NOMO-1 (cell line): Measurements from ENCODE around the gene ACAP2.
"Not testable (repeated sequence)": the region's sequence is repeated elsewhere in the genome, so short reads cannot be mapped to it uniquely, and the experiment has no call there.

Source experiments
- DNase-seq, 2 experiments: peaks; one replicate each; lab custom pipeline; 2025; ENCODE audit not compliant: unreplicated experiment in 2 of 2; lab: John Stamatoyannopoulos, UW

Gene ACAP2

DNA sequence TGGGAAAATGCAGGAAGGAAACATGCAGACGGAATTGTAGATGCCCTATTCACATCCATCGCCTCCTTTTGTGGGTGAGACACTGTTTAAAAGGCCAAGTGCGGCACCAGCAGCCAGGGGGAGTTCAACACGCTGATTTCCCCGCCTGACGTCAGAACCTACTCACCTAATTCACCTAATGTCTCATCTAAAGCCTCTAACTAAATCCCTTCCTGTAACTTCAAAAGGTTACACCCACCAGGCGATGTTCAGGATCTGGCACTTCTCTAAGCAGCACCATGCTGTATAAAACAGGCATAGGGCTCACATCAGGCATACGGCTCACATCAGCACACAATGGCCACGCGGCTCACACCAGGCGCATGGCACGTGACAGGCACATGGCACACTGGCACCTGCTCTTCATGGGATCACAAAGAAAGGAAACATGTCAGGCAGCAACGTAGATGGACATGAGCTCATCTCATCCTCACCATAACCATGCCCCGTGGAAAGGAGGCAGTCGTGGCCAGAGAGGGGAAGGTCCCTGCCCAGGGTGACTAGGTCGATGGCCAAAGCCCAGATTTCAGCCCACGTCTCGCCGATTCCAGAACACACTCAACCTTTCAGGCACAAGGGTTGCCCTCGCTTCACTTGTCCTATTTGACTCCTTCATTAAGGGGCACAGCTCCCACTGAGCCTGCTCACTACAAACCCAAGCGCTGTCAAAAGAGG, 193.6 kb downstream of the ACAP2 start:
- DNase-seq: no peak

DNA sequence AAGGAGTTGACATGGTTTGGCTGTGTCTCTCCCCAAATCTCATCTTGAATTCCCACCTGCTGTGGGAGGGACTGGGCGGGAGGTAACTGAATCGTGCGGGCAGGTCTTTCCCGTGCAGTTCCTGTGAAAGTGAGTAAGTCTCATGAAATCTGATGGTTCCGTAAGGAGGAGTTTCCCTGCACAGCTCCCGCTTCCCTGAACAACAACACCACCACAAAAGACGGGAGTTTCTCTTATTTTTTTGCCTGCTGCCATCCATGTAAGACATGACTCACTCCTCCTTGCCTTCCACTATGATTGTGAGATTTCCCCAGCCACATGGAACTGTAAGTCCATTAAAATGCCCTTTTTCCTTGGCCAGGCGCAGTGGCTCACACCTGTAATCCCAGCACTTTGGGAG, 194.5 kb downstream of the ACAP2 start:
- DNase-seq: no peak

DNA sequence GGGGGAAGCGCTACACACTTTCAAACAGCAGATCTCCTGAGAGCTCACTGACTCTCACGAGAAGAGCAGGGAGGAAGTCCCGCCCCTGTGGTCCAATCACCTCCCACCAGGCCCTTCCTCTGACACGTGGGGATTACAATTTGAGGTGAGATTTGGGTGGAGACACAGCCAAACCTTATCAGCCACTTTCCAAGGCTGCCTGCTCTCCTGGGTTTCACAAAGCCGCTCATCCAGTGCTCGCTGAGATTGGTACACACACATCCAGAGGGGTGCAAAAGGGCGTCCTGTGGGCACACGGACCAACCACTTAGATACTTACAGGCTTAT, 195.0 kb downstream of the ACAP2 start:
- DNase-seq: no peak

DNA sequence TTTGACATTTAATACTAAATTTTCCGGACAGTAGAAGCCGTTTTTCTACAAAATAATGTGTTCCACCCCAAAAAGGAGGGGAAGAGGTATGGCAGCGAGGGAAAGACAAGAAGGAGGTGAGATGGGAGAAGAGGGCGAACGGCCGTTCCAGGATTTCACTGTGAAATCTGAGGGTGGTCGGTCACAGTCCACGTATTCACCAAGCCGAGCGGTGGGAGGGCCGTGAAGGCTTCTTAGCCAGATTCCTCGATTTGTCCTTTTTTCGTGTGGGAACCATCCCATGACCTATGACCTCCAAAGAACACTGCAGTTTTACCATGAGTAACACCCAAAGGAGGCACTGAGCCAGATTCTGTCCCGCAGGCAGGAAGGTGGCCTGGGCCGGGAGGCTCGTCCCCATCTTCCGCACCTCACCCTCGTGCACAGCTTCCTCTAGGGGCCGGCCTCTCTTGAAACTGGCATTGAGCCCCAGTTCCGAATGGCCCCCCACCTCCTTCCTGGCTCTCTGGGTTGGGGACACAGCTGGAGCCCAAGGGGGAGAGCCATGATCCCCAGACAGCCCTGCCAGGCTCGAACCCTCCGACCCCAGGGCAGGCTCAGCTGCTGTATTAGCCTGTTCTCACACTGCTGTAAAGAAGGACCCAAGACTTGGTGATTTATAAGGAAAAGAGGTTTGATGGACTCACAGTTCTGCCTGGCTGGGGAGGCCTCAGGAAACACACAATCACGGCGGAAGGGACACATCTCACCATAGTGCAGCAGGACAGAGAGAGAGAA, 195.5 kb downstream of the ACAP2 start:
- DNase-seq: no peak

DNA sequence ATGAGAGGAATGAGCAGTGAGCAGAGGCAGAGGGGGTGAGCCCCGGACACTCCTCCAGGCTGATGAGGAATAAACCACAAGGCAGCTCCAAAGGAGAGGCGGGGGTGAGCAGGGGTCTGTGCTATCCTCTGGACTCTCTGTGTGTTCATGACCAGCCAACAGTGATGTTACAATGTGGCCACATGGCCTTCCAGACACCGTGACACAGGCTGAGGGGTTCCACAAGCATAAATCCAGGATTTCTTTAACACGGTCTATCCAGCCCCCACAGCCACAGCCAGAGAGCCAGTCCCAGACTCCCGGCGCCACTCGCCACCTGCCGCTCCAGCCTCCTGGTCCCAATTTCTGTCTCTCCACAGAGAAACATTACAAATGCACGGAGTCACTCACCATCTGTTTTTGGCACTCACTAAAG, 196.2 kb downstream of the ACAP2 start:
- DNase-seq: no peak

DNA sequence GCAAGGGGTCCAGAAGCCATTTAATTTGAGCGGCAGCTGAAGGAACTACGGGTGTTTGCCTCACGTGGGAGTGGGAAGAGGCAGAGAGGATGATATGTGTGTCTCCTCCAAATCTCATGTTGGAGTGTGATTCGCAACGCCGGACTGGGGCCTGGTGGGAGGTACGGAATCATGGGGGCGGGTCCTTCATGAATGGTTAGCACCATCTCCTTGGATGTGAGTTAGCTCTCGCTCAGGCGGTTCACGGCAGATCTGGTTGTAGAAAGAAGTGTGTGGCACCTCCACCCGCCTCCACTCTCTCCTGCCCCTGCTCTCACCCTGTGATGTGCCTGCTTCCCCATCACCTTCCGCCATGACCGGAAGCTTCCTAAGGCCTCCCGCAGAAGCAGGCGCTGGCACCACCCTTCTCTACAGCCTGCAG, 197.3 kb downstream of the ACAP2 start:
- DNase-seq: no peak

DNA sequence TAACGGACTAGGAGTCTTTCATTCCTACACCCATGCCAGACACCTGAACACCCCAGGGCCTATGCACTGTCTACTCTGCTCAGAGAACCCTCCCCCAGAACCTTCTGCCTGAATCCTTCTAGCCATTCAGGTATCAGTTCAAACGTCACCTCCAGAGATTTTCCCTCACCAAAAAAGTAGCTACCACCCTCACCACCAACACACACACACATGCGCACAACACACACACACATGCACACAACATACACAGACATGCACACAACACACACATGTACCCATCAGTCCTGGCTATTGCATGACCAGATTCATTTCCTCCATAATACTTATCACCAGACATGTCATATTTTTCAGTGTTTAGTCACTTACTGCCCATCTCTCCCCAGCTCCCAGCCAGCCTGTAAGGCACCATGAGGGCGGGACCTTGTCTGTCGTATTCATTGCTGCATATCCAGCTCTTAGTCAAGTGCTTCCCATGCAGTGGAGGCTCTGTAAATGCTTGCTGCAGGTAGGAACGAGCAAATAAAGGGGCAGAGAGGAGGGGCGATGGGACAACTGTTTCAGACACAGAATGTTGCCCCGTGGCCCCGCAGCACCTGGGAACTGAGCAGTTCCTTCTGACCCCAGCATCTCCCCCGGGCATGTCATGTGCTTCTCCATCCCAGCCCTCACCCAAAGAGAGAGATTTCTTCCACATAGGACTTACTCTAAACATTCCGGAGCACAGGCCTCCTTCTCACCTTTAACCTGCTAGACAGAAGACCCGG, 201.0 kb downstream of the ACAP2 start:
- DNase-seq: no peak

DNA sequence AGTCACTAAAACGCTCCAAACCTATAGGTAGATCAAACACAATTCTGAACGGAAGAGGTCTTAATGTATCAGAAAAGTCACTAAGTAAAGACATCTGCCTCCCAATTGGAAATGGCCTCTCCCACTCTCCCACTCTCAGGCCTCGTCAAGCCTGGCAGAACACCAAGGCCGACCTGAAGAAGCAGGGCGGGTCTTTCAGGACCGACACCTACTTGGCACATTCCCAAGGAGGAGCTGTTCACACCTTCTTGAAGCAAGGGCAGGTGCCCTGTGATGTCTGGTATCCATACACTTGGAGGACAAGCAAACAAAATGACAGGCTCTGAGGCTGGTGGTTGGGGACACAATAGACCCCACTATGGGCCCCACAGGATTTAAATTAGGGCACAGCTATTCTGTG, 201.9 kb downstream of the ACAP2 start:
- no peak for DNase-seq

DNA sequence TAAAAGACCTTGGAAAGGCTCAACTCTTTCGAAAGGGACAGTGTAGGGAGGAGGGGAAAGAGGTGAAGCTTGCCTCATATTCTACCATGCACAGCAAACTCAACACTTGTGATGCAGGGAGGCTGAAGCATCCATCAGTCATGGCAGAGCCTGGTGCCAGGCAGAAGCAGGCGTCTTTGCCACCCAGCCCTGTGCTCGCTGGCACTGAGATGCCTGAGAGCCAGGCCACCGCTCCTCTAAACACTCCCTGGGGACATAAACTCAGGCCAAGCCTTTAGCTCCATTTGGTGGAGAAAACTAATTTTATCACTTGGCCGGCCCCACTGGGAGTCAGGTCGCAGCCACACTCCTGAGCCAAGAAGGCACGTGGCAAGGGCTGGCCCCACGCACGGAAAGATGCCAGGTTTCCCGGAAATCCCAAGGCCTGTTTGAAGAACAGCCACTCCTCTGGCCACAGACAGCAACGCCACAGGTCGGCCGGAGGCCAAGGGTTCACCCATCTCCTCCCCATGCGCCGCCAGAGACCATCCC, 202.6 kb downstream of the ACAP2 start:
- no peak for DNase-seq

DNA sequence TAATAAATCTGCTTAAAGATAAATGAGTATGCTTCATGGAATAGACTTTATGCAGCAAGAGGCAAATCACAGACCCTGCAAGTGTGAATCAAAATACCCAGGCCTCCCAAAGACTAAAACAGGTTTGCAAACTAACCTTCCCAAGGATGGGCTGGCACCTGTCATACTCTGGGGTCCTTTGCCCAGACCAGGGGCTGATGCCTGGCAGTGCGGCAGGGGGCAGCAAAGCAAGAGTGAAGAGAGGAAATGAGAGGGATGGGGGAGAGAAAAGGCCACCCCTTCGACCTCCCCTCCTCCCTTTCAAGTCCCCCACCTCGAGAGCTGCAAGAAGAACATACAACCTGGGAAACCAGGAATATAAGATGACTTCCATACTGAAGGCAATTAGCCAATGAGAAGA, 203.7 kb downstream of the ACAP2 start:
- no peak for DNase-seq

DNA sequence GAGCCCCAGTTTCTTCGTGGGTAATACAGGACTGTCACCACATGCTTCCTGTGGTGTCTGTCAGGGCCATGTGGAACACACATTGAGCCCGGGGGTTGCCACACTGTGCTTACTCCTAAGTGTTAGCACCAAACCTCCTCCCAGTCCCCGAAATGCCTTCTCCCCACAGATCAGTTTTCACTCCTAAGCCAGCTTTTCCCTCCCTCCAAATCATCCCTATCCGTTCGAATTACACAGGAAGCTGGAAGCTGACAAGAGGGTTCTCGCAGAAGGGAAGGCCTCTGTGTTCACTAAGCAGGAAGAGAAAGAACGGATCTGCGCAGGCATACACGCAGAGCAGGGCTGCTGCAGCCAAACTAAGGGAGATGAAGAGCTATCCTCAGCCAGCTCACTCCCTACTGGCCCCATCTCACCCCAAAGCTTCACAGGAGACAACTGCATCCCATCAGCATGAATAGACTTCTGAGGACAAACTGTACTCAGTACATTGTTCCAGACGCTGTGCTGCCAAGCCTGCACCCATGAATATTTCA, 204.2 kb downstream of the ACAP2 start:
- no peak for DNase-seq

DNA sequence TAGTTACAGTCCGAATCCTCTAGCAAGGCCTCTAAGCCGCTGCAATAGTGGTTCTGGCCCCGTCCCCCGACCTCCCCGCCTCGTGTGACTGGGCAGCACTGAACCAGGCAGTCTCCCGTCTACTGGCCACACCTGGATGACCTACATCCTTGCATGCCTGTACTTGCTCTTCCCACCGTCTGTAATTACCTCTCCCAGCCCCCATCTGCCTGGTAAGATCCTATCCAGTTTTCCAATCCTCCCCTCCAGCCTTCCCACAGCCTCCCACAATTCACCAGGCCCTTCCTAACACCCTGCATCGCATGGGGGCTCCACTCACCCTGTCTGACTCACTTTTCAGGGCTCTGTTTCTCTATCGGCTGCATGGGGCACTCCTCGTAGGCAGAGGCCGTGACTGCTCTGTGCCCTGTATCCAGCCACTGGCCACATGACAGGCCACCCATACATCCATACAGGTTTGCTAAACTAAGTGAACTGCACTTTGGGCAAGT, 204.7 kb downstream of the ACAP2 start:
- DNase-seq: no peak

DNA sequence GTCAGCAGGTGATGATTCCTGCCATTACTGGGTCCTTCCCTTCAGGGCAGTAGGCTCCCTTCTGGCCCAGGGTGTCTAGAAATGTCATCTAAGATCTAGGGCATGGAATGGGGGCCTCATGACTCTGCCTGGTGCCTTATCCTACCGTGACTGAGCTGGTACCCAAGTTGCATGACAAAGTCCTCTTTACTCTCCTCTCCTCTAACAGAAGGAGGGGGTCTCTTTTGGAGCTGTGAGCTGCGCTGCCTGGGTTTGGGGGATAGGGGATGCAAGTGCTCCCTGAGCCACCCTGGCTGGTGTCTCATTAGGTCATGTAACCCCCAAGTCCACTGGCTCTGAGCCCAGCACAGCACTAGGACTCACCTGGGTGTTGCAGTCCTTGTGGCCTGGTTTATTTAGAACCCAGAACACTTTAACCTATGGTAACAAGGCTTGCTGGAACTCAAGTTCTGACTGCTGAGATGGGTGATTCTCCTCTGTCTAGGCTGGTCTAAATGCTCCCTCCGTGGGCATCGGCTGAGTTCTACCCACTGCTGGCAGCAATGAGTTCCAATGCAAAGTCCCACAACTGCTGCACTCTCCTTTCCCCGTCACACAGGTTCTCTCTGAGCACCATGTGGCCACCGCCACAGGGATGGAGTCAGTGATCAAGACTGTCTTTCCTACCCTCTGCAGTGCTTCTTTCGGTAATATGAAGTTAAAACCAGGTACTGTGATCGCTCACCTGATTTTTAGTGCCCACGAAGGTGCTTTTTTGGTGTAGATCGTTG, 205.8 kb downstream of the ACAP2 start:
- no peak for DNase-seq

DNA sequence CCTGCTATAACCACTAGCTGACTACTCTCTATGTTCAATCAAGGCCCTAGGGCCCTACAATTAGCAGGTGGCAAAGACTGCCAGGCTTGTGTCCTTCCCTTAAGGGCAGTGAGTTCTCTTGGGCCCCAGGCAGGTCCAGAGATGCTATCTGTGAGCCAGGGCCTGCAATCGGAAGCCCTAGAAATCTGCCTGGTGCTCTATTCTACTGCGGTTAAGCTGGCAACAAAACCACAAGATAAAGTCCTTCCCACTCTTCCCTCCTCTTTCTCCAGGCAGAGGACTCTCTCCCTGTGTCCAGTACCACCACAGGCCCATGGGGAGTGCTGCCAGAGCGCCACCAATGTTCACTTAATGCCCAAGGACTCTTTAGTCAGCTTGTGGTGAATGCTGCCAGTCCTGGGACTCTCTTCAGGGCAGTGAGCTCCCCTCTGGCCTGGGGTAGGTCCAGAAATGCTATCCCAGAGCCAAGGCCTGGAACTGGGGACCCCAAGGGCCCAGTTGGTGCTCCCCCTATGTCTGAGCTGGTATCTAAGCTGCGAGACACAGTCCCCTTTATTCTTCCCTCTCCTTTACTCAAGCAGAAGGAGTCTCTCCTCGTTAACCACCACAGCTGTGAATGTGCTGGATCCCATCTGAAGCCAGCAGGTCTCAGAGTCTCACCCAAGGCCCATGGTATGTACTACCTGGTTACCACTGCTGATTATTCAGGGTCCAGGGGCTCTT, 206.6 kb downstream of the ACAP2 start:
- no peak for DNase-seq

DNA sequence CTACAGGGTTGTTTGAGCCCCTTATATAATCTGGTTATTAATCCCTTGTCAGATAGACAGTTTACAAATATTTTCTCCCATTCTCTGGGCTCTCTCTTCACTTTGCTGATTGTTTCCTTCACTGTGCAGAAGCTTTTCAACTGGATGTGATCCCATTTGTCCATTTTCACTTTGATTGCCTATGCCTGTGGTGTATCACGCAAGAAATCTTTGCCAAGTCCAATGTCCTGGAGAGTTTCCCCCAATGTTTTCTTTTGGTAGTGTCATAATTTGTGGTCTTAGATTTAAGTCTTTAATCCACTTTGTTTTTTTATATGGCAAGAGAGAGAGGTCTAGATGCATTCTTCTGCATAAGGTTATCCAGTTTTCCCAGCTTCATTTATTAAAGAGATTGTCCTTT, 212.6 kb downstream of the ACAP2 start:
- no peak for DNase-seq

DNA sequence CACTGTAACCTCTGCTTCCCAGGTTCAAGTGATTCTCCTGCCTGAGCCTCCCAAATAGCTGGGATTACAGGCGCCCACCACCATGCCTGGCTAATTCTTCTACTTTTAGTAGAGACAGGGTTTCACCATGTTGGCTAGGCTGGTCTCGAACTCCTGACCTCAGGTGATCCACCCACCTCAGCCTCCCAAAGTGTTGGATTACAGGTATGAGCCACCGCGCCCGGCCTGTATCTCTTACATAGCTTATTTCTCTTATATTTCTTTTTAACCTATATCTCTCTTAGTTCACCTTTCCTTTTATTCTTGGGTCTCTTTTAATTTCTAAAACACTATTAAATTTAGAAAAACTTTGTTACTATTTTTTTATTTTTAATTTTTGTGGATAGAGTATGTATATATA, 213.9 kb downstream of the ACAP2 start:
- DNase-seq: not testable (repeated sequence)

DNA sequence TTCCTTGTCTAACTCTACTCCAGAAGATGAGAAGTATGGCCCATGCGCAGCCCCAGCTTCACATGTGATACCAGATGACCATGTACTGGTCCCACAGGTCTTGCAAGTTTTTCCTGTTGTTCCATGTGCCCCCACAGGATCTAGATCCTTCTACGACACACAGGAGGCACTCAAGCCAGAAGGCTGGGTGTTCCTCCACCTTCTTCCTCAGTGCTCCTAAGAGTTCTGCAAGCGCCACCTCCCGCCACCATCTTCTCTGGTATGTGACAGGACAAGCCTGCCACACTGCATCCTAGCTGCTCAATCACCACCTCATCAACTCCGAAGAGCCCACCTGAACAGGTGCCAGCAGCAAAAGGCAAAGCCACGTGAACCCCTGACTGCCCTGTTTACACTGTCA, 214.9 kb downstream of the ACAP2 start:
- no peak for DNase-seq

DNA sequence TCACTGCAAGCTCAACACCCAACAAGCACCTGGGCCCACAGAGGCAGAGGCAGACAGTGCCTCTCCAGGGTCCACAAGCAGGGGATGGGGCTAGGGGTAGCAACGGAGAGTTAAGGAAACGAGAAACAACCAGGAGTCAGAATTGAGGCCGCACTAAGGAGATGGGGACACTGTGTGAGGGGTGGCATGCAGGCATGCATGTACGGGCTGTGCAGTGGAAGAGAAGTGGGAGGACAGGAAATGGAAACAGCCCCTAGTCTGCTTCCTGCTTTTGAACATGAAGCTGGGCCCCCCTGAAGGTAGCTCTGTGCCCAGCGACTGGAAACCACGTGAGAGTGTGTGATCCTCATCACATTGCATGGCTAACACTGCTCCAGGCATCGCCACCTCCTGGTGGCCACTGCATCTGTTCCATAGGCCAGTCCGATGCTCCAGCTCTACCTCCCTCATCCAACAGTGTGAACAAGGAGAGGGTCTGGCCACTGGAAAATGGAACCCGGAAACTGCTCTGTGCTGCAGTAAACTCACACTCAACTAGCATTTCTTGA, 215.8 kb downstream of the ACAP2 start:
- no peak for DNase-seq

DNA sequence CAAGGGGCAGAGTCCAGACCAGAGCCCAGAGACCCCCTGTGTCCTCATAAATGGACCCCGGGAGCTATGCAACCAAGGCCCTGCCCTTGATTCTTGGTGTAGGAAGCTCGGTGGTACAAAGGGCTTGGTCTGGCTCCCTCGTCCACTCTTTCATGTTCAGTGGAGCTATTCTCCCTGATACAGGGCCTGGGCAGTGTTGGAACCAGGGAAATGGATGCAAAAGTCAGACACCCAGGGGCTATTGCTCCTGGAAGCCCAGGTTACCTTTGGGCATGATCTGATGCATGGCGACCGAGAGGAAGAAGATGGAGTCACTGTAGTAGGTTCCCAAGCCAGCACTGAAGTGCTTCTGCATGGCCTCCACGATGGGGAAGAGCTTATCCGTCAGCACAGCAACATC, 216.4 kb downstream of the ACAP2 start:
- DNase-seq: no peak
